Muscle of arm (tissue), 12 donors: ENCODE measurements around the gene WTAP. TPM values are rescaled to one million over a fixed set of nuclear protein-coding genes. Genes with fewer than 3 reads are reported as not detected.

Experiments used
- DNase-seq: peaks from one replicate; pipeline ENCODE4 v3.0.0-alpha.2; 2013
- polyA plus RNA-seq, 12 donors: library from polyadenylated mRNA; unstranded; fragments of 120-200 nt; gene quantifications; one replicate each; pipeline ENCODE4 v1.2.1, GENCODE V29; 2013; ENCODE audit not compliant: insufficient read length in 12 of 12

The WTAP gene
- polyA plus RNA-seq, 12 donors, result 63.0 to 348 (median 84.9) TPM

DNA sequence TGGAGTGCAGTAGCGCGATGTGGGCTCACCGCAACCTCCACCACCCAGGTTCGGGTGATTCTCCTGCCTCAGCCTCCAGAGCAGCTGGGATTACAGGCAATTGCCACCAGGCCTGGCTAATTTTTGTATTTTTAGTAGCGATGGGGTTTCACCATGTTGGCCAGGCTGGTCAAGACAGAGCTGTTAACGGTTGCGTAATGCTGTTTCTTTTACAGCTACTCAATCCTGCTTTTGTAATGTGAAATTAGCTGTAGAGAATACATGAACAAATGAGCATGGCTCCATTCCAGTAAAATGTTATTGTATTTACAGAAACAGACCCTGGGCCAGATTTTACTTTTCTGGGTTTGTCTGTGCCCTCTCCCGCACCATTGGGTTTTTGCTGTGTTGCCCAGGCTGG, 74.6 kb downstream of the WTAP start:
- DNase-seq, result no peak

DNA sequence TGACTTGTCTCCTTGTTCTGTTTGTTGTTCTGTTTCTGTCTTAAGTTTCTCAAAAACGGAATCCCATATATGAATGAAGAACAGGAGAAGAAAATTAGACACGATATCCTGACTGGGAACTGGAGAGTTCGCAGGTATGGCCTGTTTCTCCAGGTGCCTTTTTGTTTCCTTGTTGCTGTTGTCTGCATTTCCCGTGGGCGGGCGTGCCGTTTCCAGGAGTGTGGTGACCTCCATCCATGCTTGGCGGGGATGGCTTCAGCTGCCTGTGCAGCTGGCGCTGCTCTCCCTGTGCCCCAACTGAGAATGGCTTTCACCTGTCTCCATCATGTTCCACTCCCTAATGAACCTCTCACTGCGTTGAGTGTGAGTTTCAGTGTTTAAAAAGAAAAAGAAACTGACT, 77.2 kb downstream of the WTAP start:
- DNase-seq, result no peak

DNA sequence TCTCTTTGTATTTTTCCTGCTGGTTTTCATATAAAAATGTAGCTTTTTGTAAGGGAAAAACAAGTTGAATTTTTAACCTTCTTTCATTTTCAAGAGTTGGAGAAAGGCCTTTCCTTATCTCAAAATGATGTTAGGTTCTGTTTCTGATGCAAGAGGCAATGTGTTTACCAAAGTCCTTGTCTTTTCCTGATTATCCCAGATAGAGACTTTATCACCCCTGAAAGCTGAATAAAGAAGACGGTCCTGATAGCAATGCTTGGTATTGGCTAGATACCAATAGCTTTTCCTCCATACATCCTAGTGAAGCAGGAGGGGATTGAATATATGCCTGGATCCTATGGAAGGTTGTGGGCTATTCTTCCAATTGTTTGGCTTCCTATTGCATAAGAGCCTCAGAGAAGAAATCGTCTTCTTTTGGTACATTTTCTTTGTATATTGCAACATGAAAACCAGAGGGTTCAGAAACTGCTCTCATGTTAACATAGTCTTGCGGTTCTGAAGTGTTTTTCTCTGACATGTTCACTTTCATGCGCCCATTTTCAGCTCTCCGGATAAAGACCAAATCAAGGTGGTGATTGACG, 78.2 kb downstream of the WTAP start:
- DNase-seq, result no peak

Other genes starting within 250 kb of the WTAP start
- 100 to 1,000 TPM in 5 of 12 donors, 10 to 100 TPM in 6, not detected in 1; 66.3 to 109 (median 97.4) TPM for gene SOD2, start 34.3 kb upstream of the WTAP start, polyA plus RNA-seq
- 10 to 100 TPM in 10 of 12 donors, 1 to 10 TPM in 1, not detected in 1; 7.8 to 30.6 (median 19.7) TPM for gene ACAT2, start 34.5 kb downstream of the WTAP start, polyA plus RNA-seq
- gene TCP1, start 62.1 kb downstream of the WTAP start, polyA plus RNA-seq, result 100 to 1,000 TPM in 11 of 12 donors, not detected in 1; 122 to 231 (median 218) TPM
- gene MRPL18, start 63.0 kb downstream of the WTAP start, polyA plus RNA-seq, result 10 to 100 TPM in 11 of 12 donors, not detected in 1; 54.5 to 74.2 (median 66.3) TPM
- gene PNLDC1, start 72.8 kb downstream of the WTAP start, polyA plus RNA-seq, result under 1 TPM in 8 of 12 donors, not detected in 4; 0.13 to 0.54 (median 0.22) TPM
- 1 to 10 TPM in 1 of 12 donors, under 1 TPM in 9, not detected in 2; 0.11 to 1.1 (median 0.30) TPM for gene MAS1, start 163.5 kb downstream of the WTAP start, polyA plus RNA-seq
- gene IGF2R, start 241.6 kb downstream of the WTAP start, polyA plus RNA-seq, result 100 to 1,000 TPM in 9 of 12 donors, 10 to 100 TPM in 2, not detected in 1; 74.0 to 149 (median 125) TPM